G401 (cell line): Measurements from ENCODE around the gene CCNG2. TPM values are rescaled to one million over a fixed set of nuclear protein-coding genes. Genes with fewer than 3 reads are reported as not detected.
"Not testable (repeated sequence)": the region's sequence is repeated elsewhere in the genome, so short reads cannot be mapped to it uniquely, and the experiment has no call there.

Experiments used
- DNase-seq: peaks from one replicate; pipeline ENCODE4 v3.0.0-alpha.2; 2015; ENCODE audit warnings: low spot score
- in situ Hi-C: cut with HindIII; loops from 2 replicates; pipeline ENCODE4 v1.10.0; 2016; ENCODE audit warnings: low sequenced_read_pairs, mixed read lengths
- total RNA-seq: library from RNA; depleted of rRNA; stranded (reverse); fragments of >200 nt; shearing (Covaris generic); gene quantifications from 2 replicates; pipeline ENCODE4 v1.2.3, GENCODE V29; 2014; rRNA removed

The CCNG2 gene
- 16.3 and 20.2 TPM in 2 replicates for total RNA-seq

GRCh38 chr4:77156912-77157858 is at the start of gene CCNG2:
Gene CCNG2, plus strand, starts transcription at chr4:77157207. Its CDS starts 1,326 bp downstream, at chr4:77158533.
- DNase-seq = no peak
- in situ Hi-C loops = no loop called here

- in situ Hi-C loops = no loop called here
- DNase-seq = no peak
Measured at GRCh38 chr4:77110730-77111129, 46.3 kb upstream of the CCNG2 start.

- no peak for DNase-seq
Measured at GRCh38 chr4:77113069-77113468, 43.9 kb upstream of the CCNG2 start.

DNA sequence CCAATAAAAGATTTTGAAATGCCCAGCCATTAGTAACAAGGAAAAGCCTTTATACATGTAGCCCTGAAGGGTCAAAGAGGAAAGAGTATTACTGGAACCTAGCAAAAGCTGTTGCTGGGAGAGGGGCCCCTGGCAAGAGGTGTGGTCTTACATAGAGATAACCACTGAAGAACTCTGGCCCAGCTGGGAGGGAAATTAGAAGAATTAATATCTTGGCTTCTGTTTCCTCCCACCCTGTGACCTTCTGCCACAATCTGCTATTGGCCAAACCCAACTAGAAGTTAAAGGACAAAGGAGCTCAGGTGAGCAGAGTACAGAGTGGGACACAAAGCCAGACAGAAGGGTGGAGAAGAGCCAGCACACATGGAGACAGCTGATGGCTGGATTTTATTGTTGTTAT is 39.3 kb upstream of the CCNG2 start:
- in situ Hi-C loops = no loop called here

More at GRCh38 chr4:77113069-77113468, 43.9 kb upstream of the CCNG2 start:
- in situ Hi-C loops = no loop called here

GRCh38 chr4:77120886-77121508 is 36.0 kb upstream of the CCNG2 start:
- in situ Hi-C loops = no loop called here

More for the DNA sequence above, 39.3 kb upstream of the CCNG2 start:
- no peak for DNase-seq

DNA sequence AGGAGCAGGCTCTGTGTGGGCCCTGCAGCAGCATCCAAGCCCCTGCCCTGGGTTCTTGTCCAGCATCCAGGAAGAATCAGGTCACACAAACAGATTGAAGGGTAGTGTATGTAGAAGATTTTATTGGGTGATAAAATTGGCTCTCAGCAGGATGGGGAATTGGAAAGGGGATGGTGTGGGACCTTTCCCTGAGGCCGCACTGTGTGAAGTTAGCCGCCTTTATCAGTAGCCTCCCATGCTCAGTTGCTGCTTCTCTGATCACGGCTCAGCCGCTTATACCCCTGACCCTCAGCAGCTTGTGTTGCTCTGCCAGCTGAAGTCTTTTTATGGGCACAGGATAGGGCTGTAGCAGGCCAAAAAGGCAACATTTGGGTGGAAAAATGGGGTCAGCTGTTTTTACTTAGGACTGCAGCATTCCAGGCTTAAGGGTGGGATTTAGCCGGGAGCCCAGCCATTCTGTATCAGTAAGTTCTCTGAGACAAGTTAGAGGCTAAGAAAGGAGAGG is 35.2 kb upstream of the CCNG2 start:
- no peak for DNase-seq
- in situ Hi-C loops = no loop called here

More at GRCh38 chr4:77120886-77121508, 36.0 kb upstream of the CCNG2 start:
- DNase-seq = peak; percentile 80

DNA sequence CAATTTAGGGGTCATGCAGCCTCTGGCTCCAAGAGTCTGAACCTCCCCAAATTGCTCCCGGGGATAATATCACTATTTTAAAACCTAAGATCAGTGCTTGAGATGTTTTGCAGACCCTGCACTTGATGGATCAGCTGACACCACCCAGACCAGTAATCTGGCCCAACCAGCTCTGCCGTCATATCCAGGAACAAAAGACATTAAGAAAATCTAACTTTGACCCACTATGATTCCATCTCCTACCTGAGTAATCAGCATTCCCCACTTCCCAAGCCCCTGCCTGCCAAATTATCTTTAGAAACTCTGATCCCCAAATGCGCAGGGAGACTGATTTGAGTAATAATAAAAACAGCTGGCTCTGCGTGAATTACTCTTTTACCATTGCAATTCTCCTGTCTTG is 34.4 kb upstream of the CCNG2 start:
- no peak for DNase-seq
- in situ Hi-C loops = no loop called here

GRCh38 chr4:77123411-77123810 is 33.6 kb upstream of the CCNG2 start:
- in situ Hi-C loops = no loop called here
- DNase-seq = no peak

GRCh38 chr4:77124576-77124975 is 32.4 kb upstream of the CCNG2 start:
- in situ Hi-C loops = no loop called here
- DNase-seq = no peak

- in situ Hi-C loops = no loop called here
- no peak for DNase-seq
Measured at GRCh38 chr4:77125961-77126360, 31.0 kb upstream of the CCNG2 start.

DNA sequence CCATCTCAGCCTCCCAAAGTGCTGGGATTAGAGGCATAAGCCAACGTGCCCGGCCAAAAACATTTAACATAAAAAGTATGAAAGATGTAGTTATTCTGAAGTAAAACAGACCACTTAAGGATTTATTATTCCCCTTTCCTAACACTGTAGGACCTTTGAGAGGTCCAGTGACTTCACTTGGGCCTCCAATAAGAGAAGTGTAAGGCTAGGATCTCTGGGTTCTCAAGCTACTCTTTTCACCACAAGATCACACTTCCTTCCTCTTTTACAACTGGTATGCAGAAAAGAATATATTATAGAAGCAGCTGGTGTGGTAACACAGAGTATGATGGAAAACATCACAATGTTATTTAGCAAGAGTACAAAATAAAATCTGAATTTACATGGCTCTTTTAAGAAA is 30.2 kb upstream of the CCNG2 start:
- DNase-seq = no peak
- in situ Hi-C loops = no loop called here

- in situ Hi-C loops = no loop called here
- no peak for DNase-seq
Measured at GRCh38 chr4:77127215-77127614, 29.8 kb upstream of the CCNG2 start.

- in situ Hi-C loops = no loop called here
- peak; percentile 86 for DNase-seq
Measured at GRCh38 chr4:77127837-77128621, 29.0 kb upstream of the CCNG2 start.

DNA sequence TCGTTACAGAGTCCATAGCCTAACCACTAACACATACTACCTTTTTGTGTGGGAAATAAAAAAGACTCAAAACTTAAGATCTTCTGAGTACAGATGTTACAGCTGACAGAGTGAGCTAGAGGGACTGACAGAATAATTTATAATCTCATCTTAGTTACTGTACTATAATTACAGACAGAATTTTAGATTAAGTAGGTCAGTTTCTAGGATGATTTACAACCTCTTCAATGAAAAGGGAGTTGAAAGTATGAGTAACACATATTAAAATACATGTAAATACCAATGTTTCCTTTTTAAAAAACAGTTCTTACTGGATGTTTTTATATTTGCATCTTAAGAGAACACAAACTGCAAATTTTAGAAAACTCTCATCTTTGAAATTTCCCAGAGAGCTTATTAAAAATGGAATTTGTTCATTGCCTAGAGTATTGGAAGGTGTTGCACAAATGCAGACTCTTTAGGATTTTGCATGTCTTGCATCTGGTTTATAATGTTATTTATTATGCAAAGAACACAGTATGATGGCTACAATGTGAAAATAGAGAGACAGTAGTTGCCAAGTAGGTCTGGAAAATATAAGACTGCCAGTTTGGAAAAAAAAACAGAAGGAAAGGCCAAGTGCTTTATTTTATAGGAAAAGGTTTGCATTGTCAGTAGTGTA is 24.2 kb upstream of the CCNG2 start:
- in situ Hi-C loops = no loop called here
- DNase-seq = no peak

DNA sequence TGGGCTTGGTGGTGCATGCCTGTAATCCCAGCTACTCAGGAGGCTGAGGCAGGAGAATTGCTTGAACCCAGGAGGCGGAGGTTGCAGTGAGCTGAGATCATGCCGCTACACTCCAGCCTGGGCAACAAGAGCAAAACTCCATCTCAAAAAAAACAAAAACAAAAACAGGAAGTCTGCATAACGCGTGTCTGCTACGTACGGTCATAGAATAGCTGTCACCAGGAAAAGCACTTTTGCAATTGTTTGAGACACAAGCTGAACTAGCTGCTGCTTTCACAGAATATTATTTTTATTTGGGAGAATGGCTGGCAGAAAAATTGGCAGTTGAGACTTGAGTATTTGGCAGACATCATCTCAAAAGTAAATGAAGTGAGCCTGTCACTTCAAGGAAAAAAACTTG is 19.6 kb upstream of the CCNG2 start:
- in situ Hi-C loops, DNase-seq: not testable (repeated sequence)

GRCh38 chr4:77141964-77142645 is 14.9 kb upstream of the CCNG2 start:
- in situ Hi-C loops = no loop called here
- DNase-seq = peak; percentile 95

DNA sequence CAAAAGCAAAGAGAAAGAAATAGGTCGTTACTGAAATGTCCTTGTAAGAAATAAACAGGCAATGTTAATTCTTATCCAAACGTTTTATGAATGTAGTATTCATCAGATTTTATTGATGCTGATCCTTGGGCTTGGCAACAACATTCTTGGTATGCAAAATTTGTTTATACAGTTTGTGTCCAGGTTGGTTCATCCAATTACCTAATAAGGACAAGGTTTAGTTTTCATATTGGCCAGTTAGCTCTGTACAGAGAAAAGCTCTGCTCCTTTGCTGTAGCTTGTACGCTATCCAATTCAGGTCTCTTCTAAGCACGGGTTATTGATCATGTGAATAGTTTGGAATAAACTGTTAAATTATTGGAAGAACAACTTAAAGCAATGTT is 14.4 kb upstream of the CCNG2 start:
- in situ Hi-C loops = no loop called here
- no peak for DNase-seq

DNA sequence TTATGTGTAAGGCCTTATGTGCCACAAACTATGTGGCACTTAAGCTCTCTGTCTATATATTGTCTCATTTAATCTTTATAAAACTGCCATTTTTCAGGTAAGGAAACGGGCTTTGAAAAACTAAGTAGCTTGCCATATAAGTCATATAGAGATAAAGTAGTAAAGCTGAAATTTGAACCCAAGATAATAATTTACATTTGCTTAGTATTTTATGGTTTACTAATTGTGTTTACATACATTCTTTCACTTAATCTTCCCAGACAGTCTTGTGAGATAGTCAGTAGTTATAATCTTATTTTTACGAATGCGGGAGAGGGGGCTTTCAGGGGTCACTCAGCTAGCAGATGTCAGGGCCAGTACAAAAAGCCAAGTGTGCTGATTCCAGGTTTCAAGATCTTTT is 13.9 kb upstream of the CCNG2 start:
- in situ Hi-C loops = no loop called here

GRCh38 chr4:77145842-77146185 is 11.2 kb upstream of the CCNG2 start:
- no peak for DNase-seq
- in situ Hi-C loops = no loop called here

More for the DNA sequence above, 13.9 kb upstream of the CCNG2 start:
- no peak for DNase-seq
